SK-N-MC (cell line): ENCODE results near the gene CLMP.
"Not testable (repeated sequence)": the region's sequence is repeated elsewhere in the genome, so short reads cannot be mapped to it uniquely, and the experiment has no call there.

Experiments
- EZH2 ChIP-seq: fragments of 200-600 bp; sonication (generic); IDR thresholded peaks from one replicate; pipeline ENCODE4 v1.6.1; 2017; ENCODE audit warnings: antibody characterized with exemption
- POLR2AphosphoS5 ChIP-seq: IDR thresholded peaks from 2 replicates; pipeline ENCODE4 v1.6.1; 2012; ENCODE audit warnings: mild to moderate bottlenecking, low read depth, low read length, borderline replicate concordance

GRCh38 chr11:123132034-123132766, 62.8 kb downstream of the CLMP start:
- not testable (repeated sequence) for TF ChIP-seq POLR2AphosphoS5, EZH2
